ENCODE data around the gene OR2T34. TPM values are rescaled to one million over a fixed set of nuclear protein-coding genes. Genes with fewer than 3 reads are reported as not detected.
"Not testable (repeated sequence)": the region's sequence is repeated elsewhere in the genome, so short reads cannot be mapped to it uniquely, and the experiment has no call there.

The OR2T34 gene, protein sequence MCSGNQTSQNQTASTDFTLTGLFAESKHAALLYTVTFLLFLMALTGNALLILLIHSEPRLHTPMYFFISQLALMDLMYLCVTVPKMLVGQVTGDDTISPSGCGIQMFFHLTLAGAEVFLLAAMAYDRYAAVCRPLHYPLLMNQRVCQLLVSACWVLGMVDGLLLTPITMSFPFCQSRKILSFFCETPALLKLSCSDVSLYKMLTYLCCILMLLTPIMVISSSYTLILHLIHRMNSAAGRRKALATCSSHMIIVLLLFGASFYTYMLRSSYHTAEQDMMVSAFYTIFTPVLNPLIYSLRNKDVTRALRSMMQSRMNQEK
- total RNA-seq: not detected

GRCh38 chr1:248574657-248575056 is at the start of gene OR2T34:
Gene OR2T34, minus strand, starts transcription at chr1:248574757. Its CDS starts 0 bp downstream, at chr1:248574757.
- not testable (repeated sequence) for H3K27ac ChIP-seq; ATAC-seq (ENCODE audit: low FRiP score in 2 of 2); H3K36me3 ChIP-seq; H3K27me3 ChIP-seq; H3K9me3 ChIP-seq; DNase-seq; H3K4me3 ChIP-seq; H3K4me1 ChIP-seq
- WGBS, 2 donors: 73 to 89% methylated on average over 3 of the region's 3 CpGs

DNA sequence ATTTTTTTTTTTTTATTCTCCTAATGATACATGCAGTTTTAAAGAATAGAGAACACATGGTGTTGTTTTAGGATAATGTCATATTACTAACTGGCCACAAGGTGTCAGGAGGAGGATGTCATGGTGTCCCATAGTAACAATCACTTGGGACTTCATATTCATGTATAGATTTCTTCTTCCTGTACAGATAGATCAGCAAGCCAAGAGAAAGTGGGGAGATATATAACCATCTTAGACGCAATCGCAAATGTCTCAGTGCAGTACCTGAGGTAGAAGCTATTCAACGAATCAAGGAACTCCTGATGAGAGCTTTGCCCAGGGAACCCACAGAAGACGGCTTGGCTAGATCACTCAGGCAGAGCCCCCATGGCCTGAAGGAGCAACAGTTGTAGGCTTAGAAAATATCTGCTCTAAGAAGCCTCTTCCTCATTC is 48.0 kb upstream of the OR2T34 start:
- DNase-seq (no peak), ATAC-seq (ENCODE audit: low FRiP score in 2 of 2) (peak; percentile 53 to 70)
- no peak overlapping the region for H3K27ac ChIP-seq
- WGBS, 2 donors: 62 to 83% methylated on average over 2 to 4 of the region's 4 CpGs
- H3K4me1 ChIP-seq: no peaks in the 10 kb centered on the region
- H3K36me3 ChIP-seq: no peaks in the 10 kb centered on the region
- TF ChIP-seq, protein P1, sequence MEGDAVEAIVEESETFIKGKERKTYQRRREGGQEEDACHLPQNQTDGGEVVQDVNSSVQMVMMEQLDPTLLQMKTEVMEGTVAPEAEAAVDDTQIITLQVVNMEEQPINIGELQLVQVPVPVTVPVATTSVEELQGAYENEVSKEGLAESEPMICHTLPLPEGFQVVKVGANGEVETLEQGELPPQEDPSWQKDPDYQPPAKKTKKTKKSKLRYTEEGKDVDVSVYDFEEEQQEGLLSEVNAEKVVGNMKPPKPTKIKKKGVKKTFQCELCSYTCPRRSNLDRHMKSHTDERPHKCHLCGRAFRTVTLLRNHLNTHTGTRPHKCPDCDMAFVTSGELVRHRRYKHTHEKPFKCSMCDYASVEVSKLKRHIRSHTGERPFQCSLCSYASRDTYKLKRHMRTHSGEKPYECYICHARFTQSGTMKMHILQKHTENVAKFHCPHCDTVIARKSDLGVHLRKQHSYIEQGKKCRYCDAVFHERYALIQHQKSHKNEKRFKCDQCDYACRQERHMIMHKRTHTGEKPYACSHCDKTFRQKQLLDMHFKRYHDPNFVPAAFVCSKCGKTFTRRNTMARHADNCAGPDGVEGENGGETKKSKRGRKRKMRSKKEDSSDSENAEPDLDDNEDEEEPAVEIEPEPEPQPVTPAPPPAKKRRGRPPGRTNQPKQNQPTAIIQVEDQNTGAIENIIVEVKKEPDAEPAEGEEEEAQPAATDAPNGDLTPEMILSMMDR (IDR thresholded peaks at IDR 0.05): peak; percentile 28 to 68 (median 36)
- TF ChIP-seq POLR2A (IDR thresholded peaks at IDR 0.05): no peak
- TF ChIP-seq POLR2AphosphoS5 (IDR thresholded peaks at IDR 0.05): no peak
- no peaks in the 10 kb centered on the region for H3K27me3 ChIP-seq
- H3K9me3 ChIP-seq: no peaks in the 10 kb centered on the region
- no peak overlapping the region for H3K4me3 ChIP-seq

GRCh38 chr1:248621770-248622169 is 47.2 kb upstream of the OR2T34 start:
- Histone ChIP-seq H3K4me1 (no peaks in the 10 kb centered on the region), H3K9me3 (no peaks in the 10 kb centered on the region), H3K4me3 (no peak overlapping the region), H3K27ac (no peak overlapping the region), H3K27me3 (no peaks in the 10 kb centered on the region), H3K36me3 (no peaks in the 10 kb centered on the region)
- TF ChIP-seq POLR2AphosphoS5 (IDR thresholded peaks at IDR 0.05): no peak
- TF ChIP-seq POLR2A (IDR thresholded peaks at IDR 0.05): no peak
- TF ChIP-seq EP300 (IDR thresholded peaks at IDR 0.05): no peak
- TF ChIP-seq, protein P1 (IDR thresholded peaks at IDR 0.05): no peak
- ATAC-seq (ENCODE audit: low FRiP score in 2 of 2) (no peak), DNase-seq (no peak)
- 66 to 67% methylated on average over 7 of the region's 7 CpGs for WGBS, 2 donors

DNA sequence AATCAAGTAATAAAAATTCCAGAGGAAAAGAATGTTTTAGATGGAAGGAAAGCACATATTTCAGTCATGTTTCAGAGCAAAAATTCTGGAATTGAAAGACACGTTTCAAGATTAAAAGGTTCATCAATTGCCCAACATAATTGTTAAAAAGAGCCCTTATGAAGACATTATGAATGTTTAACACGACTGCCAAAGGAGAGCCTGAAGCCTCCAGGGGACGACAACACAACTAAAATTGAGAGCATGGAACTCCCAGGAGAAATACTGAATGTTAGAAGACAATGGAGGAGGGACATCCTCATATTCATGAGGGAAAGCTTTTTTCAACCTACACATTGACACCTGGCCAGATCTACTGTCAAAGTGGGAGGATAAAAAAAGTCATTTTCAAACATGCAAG is 44.3 kb upstream of the OR2T34 start:
- H3K4me1 ChIP-seq: no peaks in the 10 kb centered on the region
- ATAC-seq (ENCODE audit: low FRiP score in 2 of 2) (peak in 1 of 2 donors; percentile 58), DNase-seq (peak in 1 of 2 donors; percentile 50)
- H3K4me3 ChIP-seq: no peak overlapping the region
- no peaks in the 10 kb centered on the region for H3K9me3 ChIP-seq
- H3K27me3 ChIP-seq: no peaks in the 10 kb centered on the region
- 4 to 10% methylated on average over 3 of the region's 3 CpGs for WGBS, 2 donors
- no peak overlapping the region for H3K27ac ChIP-seq
- TF ChIP-seq POLR2AphosphoS5 (IDR thresholded peaks at IDR 0.05): no peak
- TF ChIP-seq, protein P1 (IDR thresholded peaks at IDR 0.05): peak; percentile 16 to 49 (median 46)
- no peaks in the 10 kb centered on the region for H3K36me3 ChIP-seq

GRCh38 chr1:248618119-248618518 is 43.6 kb upstream of the OR2T34 start:
- no peaks in the 10 kb centered on the region for H3K27me3 ChIP-seq
- no peaks in the 10 kb centered on the region for H3K9me3 ChIP-seq
- ATAC-seq (ENCODE audit: low FRiP score in 2 of 2) (no peak), DNase-seq (no peak)
- no peaks in the 10 kb centered on the region for H3K4me1 ChIP-seq
- TF ChIP-seq POLR2A (IDR thresholded peaks at IDR 0.05): no peak
- TF ChIP-seq, protein P1 (IDR thresholded peaks at IDR 0.05): no peak
- no peak for TF ChIP-seq EP300 (IDR thresholded peaks at IDR 0.05)
- TF ChIP-seq POLR2AphosphoS5 (IDR thresholded peaks at IDR 0.05): no peak
- no peaks in the 10 kb centered on the region for H3K36me3 ChIP-seq
- WGBS, 2 donors: 69 to 71% methylated on average over 4 to 7 of the region's 7 CpGs
- no peak overlapping the region for H3K27ac ChIP-seq
- no peak overlapping the region for H3K4me3 ChIP-seq

Measured in upper lobe of left lung (tissue), 6 donors.